GM12872 (cell line): Measurements from ENCODE around the gene TCF12.

ENCODE experiments used
- CTCF ChIP-seq: IDR thresholded peaks from 3 replicates; pipeline ENCODE4 v1.5.1; 2011; ENCODE audit warnings: low read depth, mild to moderate bottlenecking, low read length, moderate library complexity; ENCODE audit not compliant: insufficient read depth

Gene TCF12

GRCh38 chr15:56992725-56993124, 74.3 kb downstream of the TCF12 start:
- TF ChIP-seq CTCF, result no peak

- TF ChIP-seq CTCF, result no peak
Observed at GRCh38 chr15:56994280-56994679, 75.8 kb downstream of the TCF12 start.

GRCh38 chr15:56996093-56996492, 77.6 kb downstream of the TCF12 start:
- no peak for TF ChIP-seq CTCF

- TF ChIP-seq CTCF, result no peak
Observed at GRCh38 chr15:56996746-56997470, 78.5 kb downstream of the TCF12 start.

- TF ChIP-seq CTCF, result no peak
Observed at GRCh38 chr15:57003418-57003817, 85.0 kb downstream of the TCF12 start.

- no peak for TF ChIP-seq CTCF
Observed at GRCh38 chr15:57005244-57005643, 86.8 kb downstream of the TCF12 start.

- no peak for TF ChIP-seq CTCF
Observed at GRCh38 chr15:57010724-57011123, 92.3 kb downstream of the TCF12 start.
